Parathyroid adenoma (tissue), 2 donors: ENCODE data around the gene CES2.
A peak's percentile ranks its signal among the peaks of the same experiment; 100 is the strongest.

ENCODE experiments used
- H2AFZ ChIP-seq: fragments of 300-600 bp; sonication (generic); one replicate; pipeline ENCODE4 v1.7.0; 2017; ENCODE audit warnings: antibody characterized with exemption, mild to moderate bottlenecking
- H3K27ac ChIP-seq: fragments of 300-600 bp; sonication (generic); one replicate; pipeline ENCODE4 v1.7.0; 2017
- H3K27me3 ChIP-seq: fragments of 300-600 bp; sonication (generic); one replicate; pipeline ENCODE4 v1.7.0; 2017; ENCODE audit warnings: low read length; ENCODE audit not compliant: control insufficient read depth, insufficient read depth
- H3K36me3 ChIP-seq: fragments of 300-600 bp; sonication (generic); one replicate; pipeline ENCODE4 v1.7.0; 2017; ENCODE audit warnings: low read length; ENCODE audit not compliant: control insufficient read depth, insufficient read depth
- H3K4me1 ChIP-seq: fragments of 300-600 bp; sonication (generic); one replicate; pipeline ENCODE4 v1.7.0; 2017; ENCODE audit warnings: control low read depth
- H3K4me2 ChIP-seq: fragments of 300-600 bp; sonication (generic); one replicate; pipeline ENCODE4 v1.7.0; 2017; ENCODE audit warnings: low read length
- H3K4me3 ChIP-seq: fragments of 300-600 bp; sonication (generic); one replicate; pipeline ENCODE4 v1.7.0; 2017; ENCODE audit warnings: low read depth, low read length
- H3K79me2 ChIP-seq: fragments of 300-600 bp; sonication (generic); one replicate; pipeline ENCODE4 v1.7.0; 2017; ENCODE audit warnings: control low read depth
- H3K9ac ChIP-seq: fragments of 300-600 bp; sonication (generic); one replicate; pipeline ENCODE4 v1.7.0; 2017; ENCODE audit warnings: mild to moderate bottlenecking
- H3K9me3 ChIP-seq: fragments of 300-600 bp; sonication (generic); one replicate; pipeline ENCODE4 v1.7.0; 2017; ENCODE audit warnings: low read length; ENCODE audit not compliant: control insufficient read depth
- TF ChIP-seq, protein P1 (sequence below): fragments of 300-600 bp; sonication (generic); IDR thresholded peaks from one replicate; pipeline ENCODE4 v1.7.0; 2017; ENCODE audit warnings: antibody characterized with exemption, mild to moderate bottlenecking
- donor health status: primary hyperparathyroidism.

Gene CES2

DNA sequence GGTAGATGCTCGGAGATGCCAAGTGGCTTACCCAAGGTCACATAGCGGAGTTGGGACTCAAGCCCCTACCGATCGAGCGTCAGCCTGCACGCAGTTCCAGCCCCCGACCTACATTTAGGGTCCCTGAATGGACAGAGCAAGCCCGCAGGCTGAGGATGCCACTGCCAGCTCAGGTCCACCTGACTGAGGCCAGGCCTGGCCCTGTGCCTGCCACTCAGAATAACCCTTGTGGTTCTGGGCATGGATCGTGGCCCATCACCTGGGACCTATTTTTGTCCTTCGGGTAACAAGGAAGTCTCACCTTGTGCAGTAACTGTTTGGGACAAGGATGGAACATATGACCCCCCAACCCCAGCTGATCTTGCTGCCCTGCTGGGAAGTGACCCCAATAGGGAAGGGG lies 33.7 kb upstream of the CES2 start:
- Histone ChIP-seq H3K4me3 (no peak overlapping the region), H3K36me3 (no peaks in the 10 kb centered on the region), H3K27ac (peak overlapping the region; percentile 75), H3K4me1 (peaks cover 50% of the 10 kb centered on the region), H3K4me2 (no peak overlapping the region), H2AFZ (no peak overlapping the region), H3K27me3 (no peaks in the 10 kb centered on the region), H3K9me3 (no peaks in the 10 kb centered on the region), H3K79me2 (no peaks in the 10 kb centered on the region), H3K9ac (no peak overlapping the region)
- TF ChIP-seq, protein P1, sequence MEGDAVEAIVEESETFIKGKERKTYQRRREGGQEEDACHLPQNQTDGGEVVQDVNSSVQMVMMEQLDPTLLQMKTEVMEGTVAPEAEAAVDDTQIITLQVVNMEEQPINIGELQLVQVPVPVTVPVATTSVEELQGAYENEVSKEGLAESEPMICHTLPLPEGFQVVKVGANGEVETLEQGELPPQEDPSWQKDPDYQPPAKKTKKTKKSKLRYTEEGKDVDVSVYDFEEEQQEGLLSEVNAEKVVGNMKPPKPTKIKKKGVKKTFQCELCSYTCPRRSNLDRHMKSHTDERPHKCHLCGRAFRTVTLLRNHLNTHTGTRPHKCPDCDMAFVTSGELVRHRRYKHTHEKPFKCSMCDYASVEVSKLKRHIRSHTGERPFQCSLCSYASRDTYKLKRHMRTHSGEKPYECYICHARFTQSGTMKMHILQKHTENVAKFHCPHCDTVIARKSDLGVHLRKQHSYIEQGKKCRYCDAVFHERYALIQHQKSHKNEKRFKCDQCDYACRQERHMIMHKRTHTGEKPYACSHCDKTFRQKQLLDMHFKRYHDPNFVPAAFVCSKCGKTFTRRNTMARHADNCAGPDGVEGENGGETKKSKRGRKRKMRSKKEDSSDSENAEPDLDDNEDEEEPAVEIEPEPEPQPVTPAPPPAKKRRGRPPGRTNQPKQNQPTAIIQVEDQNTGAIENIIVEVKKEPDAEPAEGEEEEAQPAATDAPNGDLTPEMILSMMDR = no peak

DNA sequence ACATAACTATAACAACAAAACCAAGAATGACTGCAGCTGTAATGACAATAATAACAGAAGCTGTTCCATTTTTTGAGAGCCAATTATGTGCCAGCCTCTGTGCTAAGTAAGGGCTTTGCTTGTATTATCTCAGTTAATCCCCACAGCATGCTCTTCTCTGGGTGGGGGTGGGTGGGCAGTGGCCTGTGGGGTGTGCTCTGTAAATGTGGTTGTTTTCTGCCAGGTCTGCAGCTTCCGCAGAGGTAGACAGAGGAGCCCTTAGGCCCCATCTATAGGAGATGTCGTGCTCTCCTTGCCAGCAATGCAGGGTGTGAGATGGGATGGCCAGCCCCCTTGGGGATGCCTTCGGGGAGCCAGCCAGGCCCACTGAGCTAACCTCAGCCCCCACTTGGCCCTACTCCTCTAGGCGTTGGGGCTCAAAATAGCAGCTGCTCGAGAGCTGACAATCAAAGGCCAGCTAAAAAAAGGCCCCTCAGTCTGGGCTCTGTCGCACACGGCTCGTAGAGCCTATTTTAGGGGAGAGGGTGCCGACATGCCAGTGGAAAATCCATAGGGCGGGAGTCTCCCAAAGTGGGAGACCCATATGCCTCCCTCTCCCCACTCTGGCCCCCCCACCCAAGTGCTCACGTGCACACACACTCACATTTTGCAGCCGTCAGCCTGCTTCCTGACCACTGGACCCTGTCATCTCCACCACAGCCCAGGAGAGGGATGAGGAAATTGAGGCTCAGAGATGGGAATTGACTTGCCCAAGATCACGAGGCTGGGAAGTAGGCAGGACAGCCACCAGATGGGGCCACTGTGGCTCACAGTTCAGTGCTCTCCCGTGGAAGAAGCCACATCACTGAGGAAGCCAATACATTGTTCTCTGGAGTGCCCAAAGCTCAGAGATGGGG lies 32.4 kb upstream of the CES2 start:
- H3K36me3 ChIP-seq = no peaks in the 10 kb centered on the region
- H3K79me2 ChIP-seq = no peaks in the 10 kb centered on the region
- H3K4me1 ChIP-seq = peaks cover 55% of the 10 kb centered on the region
- no peaks in the 10 kb centered on the region for H3K9me3 ChIP-seq
- no peak overlapping the region for H3K4me2 ChIP-seq
- H3K9ac ChIP-seq = no peak overlapping the region
- no peak overlapping the region for H3K4me3 ChIP-seq
- H3K27me3 ChIP-seq = no peaks in the 10 kb centered on the region
- TF ChIP-seq, protein P1 = no peak
- no peak overlapping the region for H3K27ac ChIP-seq
- H2AFZ ChIP-seq = no peak overlapping the region

DNA sequence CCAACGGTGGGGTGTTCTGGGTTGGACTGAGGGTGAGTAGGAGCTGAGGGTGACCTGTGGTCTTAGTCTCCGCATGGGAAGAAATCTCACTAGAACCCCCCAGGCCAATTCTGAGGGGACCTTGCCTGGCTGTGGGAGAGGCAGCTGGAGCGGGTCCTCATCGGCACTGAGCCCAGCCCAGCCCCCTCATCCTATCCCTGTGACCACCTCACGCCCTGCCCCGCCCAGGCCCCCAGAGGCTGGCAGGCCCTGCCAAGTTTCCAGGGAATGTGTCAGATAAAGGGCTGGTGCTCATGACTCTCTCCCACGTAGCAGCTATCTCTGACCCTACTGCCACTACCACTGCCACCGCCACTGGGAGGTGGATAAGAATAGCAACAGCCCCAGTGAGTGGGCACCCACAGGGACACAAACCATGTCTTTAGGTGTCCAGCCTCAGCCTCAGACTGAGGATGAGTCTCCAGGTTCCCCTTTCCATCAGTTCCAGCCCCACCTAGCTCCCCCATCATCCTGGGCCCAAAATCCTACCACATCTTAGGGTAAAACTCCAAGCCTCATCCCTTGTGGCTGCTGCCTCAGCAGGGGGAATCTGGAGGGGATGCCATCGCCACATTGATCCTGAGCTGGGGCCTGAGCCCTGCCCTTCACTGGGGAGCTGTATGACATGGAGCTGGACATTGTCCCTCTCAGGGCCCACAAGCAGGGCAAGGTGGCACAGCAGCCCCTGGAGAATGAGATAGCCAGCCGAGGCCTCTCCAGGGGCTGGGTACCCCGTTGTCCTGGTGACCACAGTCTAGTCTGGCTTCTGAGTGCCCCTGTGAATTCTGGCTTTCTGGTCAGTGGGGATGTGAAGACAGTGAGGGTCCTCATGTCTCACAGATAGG lies 31.5 kb upstream of the CES2 start:
- Histone ChIP-seq H3K79me2 (no peaks in the 10 kb centered on the region), H3K4me2 (no peak overlapping the region), H2AFZ (no peak overlapping the region), H3K27me3 (no peaks in the 10 kb centered on the region), H3K4me1 (peaks cover 55% of the 10 kb centered on the region), H3K9me3 (no peaks in the 10 kb centered on the region), H3K27ac (no peak overlapping the region), H3K36me3 (no peaks in the 10 kb centered on the region), H3K4me3 (no peak overlapping the region), H3K9ac (no peak overlapping the region)
- TF ChIP-seq, protein P1 = no peak

DNA sequence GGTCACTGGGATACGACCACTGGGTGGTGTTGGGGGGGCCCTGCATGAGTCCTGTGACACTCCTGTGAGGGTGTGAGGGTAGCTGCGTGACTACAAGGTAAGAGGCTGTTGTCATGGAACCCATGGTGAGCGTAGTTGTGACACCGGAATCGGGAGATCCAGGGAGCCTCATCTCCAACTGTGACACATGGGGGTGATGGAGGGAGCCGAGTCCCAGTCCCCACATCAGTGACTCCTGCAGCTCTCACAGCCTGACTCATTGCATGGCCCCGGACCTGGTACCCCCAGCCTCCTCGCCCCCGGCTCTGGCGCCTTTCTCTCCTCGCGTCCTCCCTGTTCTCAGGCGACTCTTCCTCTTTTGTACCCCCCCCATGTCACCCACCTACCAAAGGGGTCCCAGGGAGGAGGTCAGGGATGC lies 30.9 kb upstream of the CES2 start:
- Histone ChIP-seq H3K4me2 (peak overlapping the region; percentile 13), H2AFZ (peak overlapping the region; percentile 86), H3K36me3 (no peaks in the 10 kb centered on the region), H3K79me2 (no peaks in the 10 kb centered on the region), H3K27ac (peak overlapping the region; percentile 75), H3K27me3 (no peaks in the 10 kb centered on the region), H3K4me3 (no peak overlapping the region), H3K4me1 (peaks cover 52% of the 10 kb centered on the region), H3K9me3 (no peaks in the 10 kb centered on the region), H3K9ac (no peak overlapping the region)
- TF ChIP-seq, protein P1 = no peak
